Skeletal muscle tissue (tissue), 4 donors: ENCODE results near the gene IFT80. TPM values are rescaled to one million over a fixed set of nuclear protein-coding genes. Genes with fewer than 3 reads are reported as not detected.
A peak's percentile ranks its signal among the peaks of the same experiment; 100 is the strongest.

Source experiments
- H3K27ac ChIP-seq: one replicate; pipeline ENCODE4 v1.7.0; 2013; ENCODE audit warnings: mild to moderate bottlenecking, low read depth, low read length, inconsistent platforms
- H3K27me3 ChIP-seq, 3 donors: one replicate each; pipeline ENCODE4 v1.7.0; 2013; ENCODE audit warnings: low read length in 3 of 3; ENCODE audit not compliant: control insufficient read depth in 3 of 3, insufficient read depth in 3 of 3
- H3K36me3 ChIP-seq, 3 donors: one replicate each; pipeline ENCODE4 v1.7.0; 2013; ENCODE audit warnings: low read length in 3 of 3; ENCODE audit not compliant: control insufficient read depth in 3 of 3, insufficient read depth in 3 of 3
- H3K4me1 ChIP-seq, 3 donors: one replicate each; pipeline ENCODE4 v1.7.0; 2013; ENCODE audit warnings: low read length in 3 of 3, mild to moderate bottlenecking in 3 of 3; ENCODE audit not compliant: control insufficient read depth in 3 of 3, insufficient read depth in 3 of 3
- H3K4me3 ChIP-seq, 3 donors: one replicate each; pipeline ENCODE4 v1.7.0; 2013; ENCODE audit warnings: low read length in 3 of 3
- H3K9ac ChIP-seq, 3 donors: one replicate each; pipeline ENCODE4 v1.7.0; 2013; ENCODE audit warnings: low read length in 3 of 3, mild to moderate bottlenecking in 3 of 3, moderate library complexity in 2 of 3, low read depth in 1 of 3
- H3K9me3 ChIP-seq, 3 donors: one replicate each; pipeline ENCODE4 v1.7.0; 2013; ENCODE audit warnings: low read length in 3 of 3; ENCODE audit not compliant: control insufficient read depth in 3 of 3
- total RNA-seq: library from RNA; depleted of rRNA; stranded (reverse); fragments of >200 nt; gene quantifications from one replicate; pipeline ENCODE4 v1.2.3, GENCODE V29; 2014
- donor health status: Osteomylitis.

IFT80 gene
- total RNA-seq, 1 donor from 2014 or later: 19.8 TPM

DNA sequence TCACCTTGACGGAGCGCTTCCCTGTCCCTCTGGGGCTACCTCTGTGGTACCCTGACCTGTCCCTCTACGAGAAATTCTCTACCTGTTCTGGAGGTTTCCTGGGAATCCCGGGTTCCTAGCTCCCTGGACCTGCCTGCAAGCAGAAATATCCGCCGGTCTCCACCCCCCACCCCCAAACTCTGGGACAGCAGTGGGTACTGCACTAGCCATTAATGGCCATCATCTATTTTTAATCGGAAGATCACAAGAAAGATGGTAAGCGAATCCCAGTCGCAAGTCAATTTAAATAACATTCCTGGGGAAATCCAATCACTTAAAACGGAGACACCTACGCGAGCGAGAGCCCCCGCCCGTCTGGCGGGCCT lies 174.2 kb downstream of the IFT80 start:
- no peaks in the 10 kb centered on the region for H3K9me3 ChIP-seq
- peak overlapping the region in 1 of 3 donors; percentile 62 for H3K9ac ChIP-seq
- no peak overlapping the region for H3K27ac ChIP-seq
- peaks cover 13 to 21% (median 16%) of the 10 kb centered on the region in 3 donors for H3K4me1 ChIP-seq
- H3K36me3 ChIP-seq: no peaks in the 10 kb centered on the region
- peak overlapping the region; percentile 18 to 75 (median 71) for H3K4me3 ChIP-seq
- H3K27me3 ChIP-seq: peaks cover 18 to 39% (median 36%) of the 10 kb centered on the region in 3 donors

DNA sequence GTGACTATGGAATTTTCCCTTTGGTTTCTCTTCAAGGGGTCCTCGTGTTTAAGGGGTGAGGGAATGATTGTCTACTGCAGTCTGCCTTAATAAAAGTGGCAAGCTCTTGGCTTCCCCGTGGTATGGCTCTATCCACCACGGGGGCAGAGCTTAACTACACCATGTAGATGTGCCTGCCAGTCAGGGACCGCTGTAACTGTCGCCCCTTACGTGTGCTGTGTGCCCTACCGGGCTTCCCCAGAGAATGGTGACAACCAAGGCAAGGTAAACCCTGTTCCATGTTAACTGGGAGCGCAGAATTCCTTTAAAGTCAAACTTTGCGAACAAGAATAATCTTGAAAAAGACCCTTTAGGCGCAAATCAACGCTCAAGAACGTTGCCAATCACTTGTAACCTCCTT lies 174.8 kb downstream of the IFT80 start:
- peaks cover 13 to 21% (median 16%) of the 10 kb centered on the region in 3 donors for H3K4me1 ChIP-seq
- no peak overlapping the region for H3K27ac ChIP-seq
- H3K36me3 ChIP-seq: no peaks in the 10 kb centered on the region
- H3K9me3 ChIP-seq: no peaks in the 10 kb centered on the region
- H3K27me3 ChIP-seq: peaks cover 16 to 39% (median 36%) of the 10 kb centered on the region in 3 donors
- no peak overlapping the region for H3K4me3 ChIP-seq
- H3K9ac ChIP-seq: no peak overlapping the region

GRCh38 chr3:160221019-160221418 lies 178.0 kb downstream of the IFT80 start:
- H3K36me3 ChIP-seq: no peaks in the 10 kb centered on the region

DNA sequence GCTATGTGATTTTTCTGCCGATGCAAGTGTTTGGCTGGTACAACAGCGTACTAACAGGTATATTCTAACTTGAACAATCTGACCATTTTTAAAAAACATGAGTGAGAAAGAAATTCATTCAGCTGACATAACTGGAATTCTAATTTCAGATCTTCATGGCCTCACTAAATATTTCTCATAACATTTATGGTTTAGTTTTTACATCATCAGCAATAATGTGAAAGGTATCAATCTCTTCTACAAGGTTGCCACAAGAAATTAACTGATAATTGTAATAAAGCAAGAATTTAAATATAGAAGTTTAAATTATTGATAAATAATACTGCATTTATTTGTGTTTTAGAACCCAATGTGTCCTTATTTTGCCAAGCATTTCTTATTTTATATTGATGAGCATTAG lies 179.0 kb downstream of the IFT80 start:
- Histone ChIP-seq H3K4me1 (peaks cover 2 to 6% (median 5%) of the 10 kb centered on the region in 3 donors), H3K9ac (no peak overlapping the region), H3K36me3 (no peaks in the 10 kb centered on the region), H3K27me3 (peaks cover 4 to 16% (median 12%) of the 10 kb centered on the region in 3 donors), H3K4me3 (no peak overlapping the region), H3K9me3 (no peaks in the 10 kb centered on the region), H3K27ac (no peak overlapping the region)

More at GRCh38 chr3:160221019-160221418, 178.0 kb downstream of the IFT80 start:
- H3K9me3 ChIP-seq: no peaks in the 10 kb centered on the region
- H3K4me1 ChIP-seq: peaks cover 5 to 13% (median 9%) of the 10 kb centered on the region in 3 donors
- peaks cover 10 to 22% (median 21%) of the 10 kb centered on the region in 3 donors for H3K27me3 ChIP-seq
- no peak overlapping the region for H3K27ac ChIP-seq
- no peak overlapping the region for H3K4me3 ChIP-seq
- H3K9ac ChIP-seq: no peak overlapping the region

GRCh38 chr3:160218136-160218535 lies 180.9 kb downstream of the IFT80 start:
- Histone ChIP-seq H3K9me3 (no peaks in the 10 kb centered on the region), H3K9ac (no peak overlapping the region), H3K27me3 (peaks cover 3 to 5% (median 5%) of the 10 kb centered on the region in 3 donors), H3K27ac (no peak overlapping the region), H3K36me3 (no peaks in the 10 kb centered on the region), H3K4me1 (no peaks in the 10 kb centered on the region), H3K4me3 (no peak overlapping the region)

- H3K36me3 ChIP-seq: no peaks in the 10 kb centered on the region
- H3K4me1 ChIP-seq: no peaks in the 10 kb centered on the region
- no peak overlapping the region for H3K27ac ChIP-seq
- H3K27me3 ChIP-seq: peaks cover 3 to 6% (median 5%) of the 10 kb centered on the region in 3 donors
- no peak overlapping the region for H3K9ac ChIP-seq
- H3K9me3 ChIP-seq: no peaks in the 10 kb centered on the region
- no peak overlapping the region for H3K4me3 ChIP-seq
These were observed 181.3 kb downstream of the IFT80 start for GRCh38 chr3:160217675-160218074.

- Histone ChIP-seq H3K9me3 (no peaks in the 10 kb centered on the region), H3K9ac (no peak overlapping the region), H3K4me1 (no peaks in the 10 kb centered on the region), H3K4me3 (no peak overlapping the region), H3K36me3 (no peaks in the 10 kb centered on the region), H3K27me3 (peaks cover 0 to 6% (median 0%) of the 10 kb centered on the region in 3 donors), H3K27ac (no peak overlapping the region)
These were observed 185.8 kb downstream of the IFT80 start for GRCh38 chr3:160213191-160213590.

GRCh38 chr3:160210799-160211221 lies 188.2 kb downstream of the IFT80 start:
- Histone ChIP-seq H3K27ac (no peak overlapping the region), H3K9ac (no peak overlapping the region), H3K36me3 (no peaks in the 10 kb centered on the region), H3K4me1 (no peaks in the 10 kb centered on the region), H3K27me3 (peaks cover 0 to 2% (median 0%) of the 10 kb centered on the region in 3 donors), H3K9me3 (no peaks in the 10 kb centered on the region), H3K4me3 (no peak overlapping the region)

DNA sequence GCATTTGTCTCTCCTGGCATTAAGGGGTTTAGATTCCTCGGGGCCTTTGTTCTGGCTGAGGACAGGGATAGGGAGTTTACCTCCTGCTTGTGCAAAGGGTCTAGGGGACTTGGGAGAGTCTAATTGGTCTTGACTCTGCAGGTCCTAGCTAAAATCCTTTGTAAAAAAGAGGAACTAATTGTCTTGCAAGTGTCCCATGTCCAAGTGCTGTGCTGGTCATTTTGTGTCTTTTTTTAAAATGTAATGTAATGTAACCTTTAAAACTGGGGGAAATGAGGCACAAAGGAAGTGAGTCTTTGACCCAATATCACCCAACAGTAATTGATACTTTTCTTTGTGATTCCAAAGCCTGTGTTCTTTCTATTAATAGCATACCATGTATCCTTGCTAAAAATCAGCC lies 188.7 kb downstream of the IFT80 start:
- Histone ChIP-seq H3K27me3 (peaks cover 0 to 2% (median 0%) of the 10 kb centered on the region in 3 donors), H3K4me3 (no peak overlapping the region), H3K9me3 (no peaks in the 10 kb centered on the region), H3K4me1 (no peaks in the 10 kb centered on the region), H3K36me3 (no peaks in the 10 kb centered on the region), H3K27ac (no peak overlapping the region), H3K9ac (no peak overlapping the region)
